ENCODE results near the gene THADA.

- TF ChIP-seq CTCF (IDR thresholded peaks at IDR 0.05) = no peak
- TF ChIP-seq EZH2phosphoT487 (IDR thresholded peaks at IDR 0.05) = no peak
- no peak for TF ChIP-seq EZH2 (IDR thresholded peaks at IDR 0.05)
These were observed 245.9 kb downstream of the THADA start for GRCh38 chr2:43349904-43350303.

All from neural progenitor cell (in vitro differentiated cells).